Cortex of kidney (tissue), 1 donor: ENCODE data around the gene ARFGEF2.
"Not testable (repeated sequence)": the region's sequence is repeated elsewhere in the genome, so short reads cannot be mapped to it uniquely, and the experiment has no call there.

ENCODE experiments used
- DNase-seq: peaks from one replicate; lab custom pipeline; 2025; lab: John Stamatoyannopoulos, UW

Gene ARFGEF2

GRCh38 chr20:48999890-49000870, 78.7 kb downstream of the ARFGEF2 start:
- no peak for DNase-seq

DNA sequence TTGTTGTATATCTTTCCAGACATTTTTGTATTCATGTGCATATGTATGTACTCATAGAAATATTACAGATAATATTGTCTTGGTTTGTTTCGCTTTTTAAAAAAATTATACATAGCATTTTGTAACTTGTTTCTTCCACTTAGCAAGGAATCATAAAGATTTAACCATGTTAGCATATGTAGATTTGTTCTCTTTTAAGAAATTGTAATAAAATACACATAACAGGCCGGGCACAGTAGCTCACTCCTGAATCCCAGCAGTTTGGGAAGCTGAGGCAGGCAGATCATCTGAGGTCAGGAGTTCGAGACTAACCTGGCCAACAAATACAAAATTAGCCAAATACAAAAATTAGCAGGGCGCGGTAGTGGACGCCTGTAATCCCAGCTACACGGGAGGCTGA, 80.2 kb downstream of the ARFGEF2 start:
- no peak for DNase-seq

DNA sequence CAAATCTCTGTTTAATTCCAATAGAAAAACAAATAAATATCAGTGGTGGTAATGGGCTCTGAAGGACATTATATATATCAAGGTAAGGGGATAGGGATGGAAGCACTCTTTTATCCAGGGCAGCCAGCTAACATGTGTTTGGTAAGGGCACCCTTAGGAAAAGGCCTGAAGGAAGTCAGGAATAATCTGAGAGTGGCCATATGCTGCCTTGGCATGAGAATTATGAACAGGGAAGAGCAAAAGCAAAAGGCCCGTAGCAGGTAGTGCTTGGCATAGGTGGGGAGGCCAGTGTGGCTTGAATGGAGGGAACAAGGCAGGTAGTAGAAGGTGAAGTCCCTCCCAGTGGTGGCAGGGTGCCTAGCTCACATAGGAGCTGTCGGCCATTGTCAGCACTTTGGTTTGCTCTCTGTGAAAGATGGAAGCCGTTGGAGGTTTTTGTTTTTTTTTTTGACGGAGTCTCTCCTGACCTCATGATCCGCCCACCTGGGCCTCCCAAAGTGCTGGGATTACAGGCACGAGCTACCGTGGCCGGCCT, 85.0 kb downstream of the ARFGEF2 start:
- no peak for DNase-seq

DNA sequence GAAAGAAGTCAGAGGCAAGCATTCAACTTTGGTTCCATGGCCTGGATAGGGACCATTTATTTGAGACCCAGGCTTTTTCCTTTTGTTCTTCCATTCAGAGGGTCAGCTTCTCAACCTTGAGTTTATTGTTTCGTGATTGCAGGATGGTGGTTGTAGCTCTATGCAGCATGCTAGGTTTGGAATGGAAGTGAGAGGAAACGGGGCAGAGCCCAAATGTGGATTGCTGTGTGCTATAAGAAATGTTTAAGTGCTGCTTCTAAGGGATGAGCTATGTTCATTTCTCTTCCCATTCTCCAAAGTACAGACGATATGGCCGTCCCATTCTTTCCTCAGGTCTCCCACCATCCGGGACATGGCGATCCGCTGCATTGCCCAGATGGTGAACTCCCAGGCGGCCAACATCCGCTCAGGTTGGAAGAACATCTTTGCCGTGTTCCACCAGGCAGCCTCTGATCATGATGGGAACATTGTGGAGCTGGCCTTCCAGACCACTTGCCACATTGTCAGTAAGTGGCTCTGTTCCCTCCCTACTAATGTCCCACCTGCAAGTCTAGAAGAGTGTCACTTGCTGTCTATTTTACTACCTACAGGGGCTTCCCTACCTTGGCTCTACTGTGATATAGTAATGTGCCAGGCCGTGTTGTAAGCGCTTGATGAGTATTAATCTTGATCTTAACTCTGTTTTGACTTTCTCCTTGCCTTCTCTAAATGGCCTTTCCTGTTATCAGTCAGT, 88.6 kb downstream of the ARFGEF2 start:
- no peak for DNase-seq

DNA sequence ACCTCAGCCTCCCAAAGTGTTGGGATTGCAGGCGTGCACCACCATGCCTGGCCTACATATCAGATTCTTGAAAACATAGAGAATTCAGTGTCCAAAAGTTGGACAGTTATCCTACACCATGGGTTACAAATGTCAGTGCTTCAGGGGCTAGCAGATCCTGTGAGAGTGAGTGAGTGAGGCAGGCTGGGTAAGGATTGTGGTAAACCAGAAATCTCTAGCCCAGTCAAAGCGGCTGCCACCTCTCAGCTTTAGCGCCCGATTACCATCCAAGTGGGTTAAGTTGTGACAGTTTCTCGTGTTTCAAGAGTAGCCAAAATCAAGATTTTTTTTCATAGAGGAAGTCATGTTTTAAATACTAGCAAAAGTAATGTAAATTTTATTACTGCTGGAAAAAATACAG, 102.7 kb downstream of the ARFGEF2 start:
- no peak for DNase-seq

DNA sequence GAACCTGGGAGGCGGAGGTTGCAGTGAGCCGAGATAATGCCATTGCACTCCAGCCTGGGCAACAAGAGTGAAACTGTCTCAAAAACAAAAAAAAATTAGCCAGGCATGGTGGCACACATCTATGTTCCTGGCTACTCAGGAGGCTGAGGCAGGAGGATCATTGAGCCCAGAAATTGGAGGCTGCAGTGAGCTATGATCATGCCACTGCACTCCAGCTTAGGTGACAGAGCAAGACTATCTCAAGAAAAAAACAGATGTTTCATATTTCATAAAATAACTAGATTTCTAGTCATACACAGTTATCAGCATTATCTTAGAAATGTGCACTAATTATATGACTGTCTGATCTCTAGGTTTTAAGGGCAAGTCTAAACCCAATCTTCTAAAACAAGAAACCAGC, 106.7 kb downstream of the ARFGEF2 start:
- not testable (repeated sequence) for DNase-seq

DNA sequence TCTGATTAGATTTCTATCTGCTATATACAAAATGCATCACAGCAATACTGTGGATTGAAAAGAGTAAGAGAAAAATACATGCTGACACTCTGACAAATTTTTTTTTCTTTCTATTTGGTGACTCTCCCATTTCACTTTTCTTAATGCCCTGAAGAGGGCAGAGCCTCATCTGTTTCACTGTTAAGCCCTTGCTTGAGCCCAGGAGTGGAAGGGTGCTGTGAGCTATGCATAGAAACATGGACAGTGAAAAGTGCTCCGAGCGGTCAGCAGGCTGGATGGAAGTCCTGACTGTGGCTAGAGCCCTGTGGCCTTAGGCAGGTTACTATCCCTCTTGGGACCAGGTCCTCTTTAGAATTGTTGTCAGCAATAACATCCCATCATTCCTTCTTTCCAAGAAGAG, 107.2 kb downstream of the ARFGEF2 start:
- no peak for DNase-seq

DNA sequence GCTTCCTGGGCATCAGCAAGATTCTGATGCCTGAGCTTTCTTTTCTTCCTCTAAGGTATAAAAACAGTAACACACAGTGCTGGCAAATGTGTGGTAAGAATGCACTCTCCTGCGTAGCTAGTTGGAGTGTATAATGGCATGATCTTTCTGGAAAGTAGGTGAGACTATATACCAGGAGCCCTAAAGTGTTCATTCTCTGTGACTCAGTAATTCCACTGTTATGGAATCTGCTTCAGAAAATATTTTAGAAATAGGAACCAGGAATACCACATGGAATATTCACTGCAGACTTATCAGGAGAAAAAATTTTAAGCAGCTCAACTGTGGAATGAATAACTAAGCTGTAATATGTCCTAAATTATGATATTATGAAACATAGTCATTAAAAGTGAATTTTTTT, 107.7 kb downstream of the ARFGEF2 start:
- DNase-seq = no peak

- no peak for DNase-seq
Measured at GRCh38 chr20:49030954-49031619, 109.6 kb downstream of the ARFGEF2 start.

- DNase-seq = no peak
Measured at GRCh38 chr20:49032455-49032854, 110.9 kb downstream of the ARFGEF2 start.

DNA sequence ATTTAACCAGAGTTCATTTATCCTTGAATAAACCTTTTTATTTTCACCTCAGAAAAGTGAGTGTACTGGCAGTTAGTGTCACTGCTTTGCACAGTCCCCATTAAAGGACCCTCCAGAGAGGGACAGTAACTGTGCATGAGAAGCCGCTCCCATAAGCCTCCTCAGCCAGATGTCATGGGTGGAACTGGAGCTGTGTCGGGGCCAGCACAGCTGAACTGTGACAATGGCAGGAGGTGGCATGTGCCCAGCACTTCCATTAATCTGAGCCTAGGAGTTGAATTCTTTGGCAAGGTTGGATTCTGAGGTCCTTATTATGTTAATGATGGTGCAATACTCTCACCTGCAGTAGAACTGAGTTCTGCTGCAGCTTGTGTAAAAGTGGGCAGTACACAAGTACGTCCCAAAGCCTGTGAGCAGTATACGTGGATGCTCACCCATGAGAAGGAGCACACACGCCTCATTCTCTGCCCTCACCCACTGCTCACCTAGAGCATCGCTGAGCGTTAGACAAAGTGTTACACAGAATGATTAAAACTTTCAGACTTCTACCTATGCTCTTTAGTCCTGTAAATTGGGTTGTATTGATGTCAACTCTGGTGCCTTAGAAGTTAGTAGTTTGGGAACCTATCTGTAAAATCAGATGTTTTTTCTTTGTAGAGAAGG, 112.7 kb downstream of the ARFGEF2 start:
- DNase-seq = no peak

DNA sequence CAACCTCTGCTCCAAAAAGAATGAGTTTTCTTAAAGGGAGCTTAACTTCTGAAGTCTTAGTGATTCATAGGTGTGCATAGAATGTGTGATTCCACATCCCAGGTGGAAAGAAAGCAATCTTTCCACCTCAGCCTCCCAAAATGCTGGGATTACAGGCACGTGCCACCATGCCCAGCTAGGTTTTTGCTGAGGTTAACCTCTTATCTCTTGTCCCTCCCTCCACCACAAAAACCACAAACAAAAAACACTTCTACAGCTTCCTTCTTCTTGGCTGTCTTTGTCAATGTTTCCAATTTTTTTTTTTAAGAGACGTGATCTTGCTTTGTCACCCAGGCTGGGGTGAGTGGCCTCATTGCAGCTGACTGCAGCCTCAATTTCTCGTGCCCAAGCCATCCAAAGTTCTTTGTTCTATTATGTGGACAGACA, 116.5 kb downstream of the ARFGEF2 start:
- no peak for DNase-seq

GRCh38 chr20:49039854-49040253, 118.3 kb downstream of the ARFGEF2 start:
- no peak for DNase-seq

DNA sequence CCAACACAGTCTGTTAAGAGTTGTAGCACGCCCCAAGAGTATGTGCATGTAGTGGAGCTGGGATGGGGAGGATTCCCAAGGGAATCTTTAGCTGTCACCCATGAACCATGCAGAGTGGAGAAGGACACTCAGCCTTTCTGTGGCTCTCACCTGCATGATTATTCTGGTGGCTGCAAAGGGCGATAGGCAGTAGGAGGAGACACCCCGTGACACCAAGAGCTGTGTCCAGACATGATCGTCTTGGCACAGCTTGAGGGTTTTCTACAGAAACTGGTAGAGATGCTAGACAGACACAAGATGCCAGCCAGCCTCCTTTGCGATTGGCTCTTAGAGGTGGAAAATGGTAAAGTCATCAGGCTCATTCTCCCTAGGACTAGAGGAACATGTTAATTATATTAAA, 121.5 kb downstream of the ARFGEF2 start:
- no peak for DNase-seq

- no peak for DNase-seq
Measured at GRCh38 chr20:49045440-49046086, 124.1 kb downstream of the ARFGEF2 start.

DNA sequence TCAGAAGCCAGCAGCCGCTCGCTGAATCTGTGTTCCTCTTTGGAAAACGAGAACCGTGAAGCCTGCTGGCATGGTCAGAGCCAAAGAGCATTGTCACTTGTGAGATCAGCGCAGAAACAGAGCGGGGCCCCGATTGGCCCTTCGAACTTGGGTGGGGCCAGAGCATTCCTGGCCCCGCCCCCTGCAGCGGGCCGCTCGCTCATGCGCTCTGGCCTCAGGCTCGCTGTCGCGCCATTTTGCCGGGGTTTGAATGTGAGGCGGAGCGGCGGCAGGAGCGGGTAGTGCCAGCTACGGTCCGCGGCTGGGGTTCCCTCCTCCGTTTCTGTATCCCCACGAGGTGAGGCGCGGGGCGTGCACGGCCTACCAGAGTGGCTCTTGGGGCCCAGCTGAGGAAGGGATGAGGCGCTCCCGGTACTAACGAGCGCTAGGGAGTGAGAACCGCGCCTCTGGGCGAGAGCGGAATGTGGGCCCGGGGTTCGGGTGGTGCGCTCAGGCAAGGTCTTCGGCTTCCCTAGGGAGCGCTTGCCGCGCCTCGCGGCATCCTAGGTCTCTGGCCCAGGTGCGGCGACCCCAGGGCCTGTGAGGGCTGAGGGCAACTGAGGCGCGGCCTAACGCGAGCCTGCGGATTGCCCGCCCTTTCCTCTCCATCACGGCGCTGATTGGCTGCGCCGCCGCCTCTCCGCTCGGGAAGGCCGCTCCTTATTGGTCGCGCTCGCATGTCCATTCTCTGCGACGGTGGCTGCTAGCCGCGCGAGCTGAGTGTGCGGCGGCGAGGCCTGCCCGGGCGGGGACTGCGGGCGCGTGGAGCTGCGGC, 124.8 kb downstream of the ARFGEF2 start, which contains the start of gene CSE1L:
Gene CSE1L (plus strand): TSS at position 226 of the 814 bp plus-strand sequence. CDS start 12,152 bp downstream, outside the sequence.
- DNase-seq = peak; percentile 67

DNA sequence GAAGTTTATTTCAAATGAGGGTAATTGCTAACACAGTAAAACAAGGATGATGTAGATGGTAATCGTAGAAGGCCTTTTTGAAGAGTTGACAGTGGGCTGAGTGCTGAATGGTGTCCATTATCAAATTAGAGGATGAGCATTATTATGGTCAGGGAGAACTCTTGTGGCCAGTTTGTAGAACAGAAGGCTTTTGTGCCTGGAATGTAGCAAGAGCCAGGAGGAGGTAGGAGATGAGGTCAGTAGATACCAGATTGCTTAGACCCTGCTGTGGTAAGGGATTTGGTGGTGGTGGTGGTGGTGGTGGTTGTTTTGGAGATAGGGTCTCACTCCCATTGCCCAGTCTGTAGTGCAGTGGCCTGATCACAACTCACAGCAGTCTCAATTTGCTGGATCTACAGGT, 130.8 kb downstream of the ARFGEF2 start:
- DNase-seq = no peak

DNA sequence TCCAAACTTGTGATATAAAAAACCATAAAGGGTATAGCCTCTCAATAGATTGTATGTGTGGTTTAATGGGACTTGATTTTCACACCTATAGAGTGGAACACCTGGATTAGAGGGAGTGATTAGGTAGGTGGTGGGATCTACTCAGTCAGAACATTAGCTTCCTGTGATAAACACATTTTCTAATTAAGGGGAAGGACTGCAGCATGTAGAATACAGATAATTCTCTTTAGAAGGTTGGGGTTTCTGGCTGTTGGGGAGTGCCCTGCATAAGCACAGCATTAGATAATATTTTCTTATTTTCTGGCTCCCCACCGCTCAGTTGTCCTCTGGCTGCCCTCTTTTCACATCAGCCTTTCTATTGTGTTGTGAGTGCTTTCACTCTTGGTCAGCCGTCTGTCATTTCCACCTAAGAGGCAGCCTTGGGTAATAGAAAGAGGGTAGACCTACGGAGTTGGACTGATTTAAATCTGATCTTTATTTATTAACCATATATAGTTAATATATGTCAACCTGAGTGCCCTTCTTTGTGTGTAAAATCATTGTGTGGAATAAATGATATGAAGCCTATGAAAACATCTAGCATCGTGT, 132.6 kb downstream of the ARFGEF2 start:
- no peak for DNase-seq

- no peak for DNase-seq
Measured at GRCh38 chr20:49063279-49063678, 141.8 kb downstream of the ARFGEF2 start.

- no peak for DNase-seq
Measured at GRCh38 chr20:49074521-49074920, 153.0 kb downstream of the ARFGEF2 start.
